GM21447 (cell line): ENCODE results near the gene MANBA.

Experiments
- ATAC-seq: cut with Tn5 transposase; IDR thresholded peaks from one replicate; pipeline ENCODE4 v1.9.1; 2021; ENCODE audit not compliant: unreplicated experiment

The MANBA gene

DNA sequence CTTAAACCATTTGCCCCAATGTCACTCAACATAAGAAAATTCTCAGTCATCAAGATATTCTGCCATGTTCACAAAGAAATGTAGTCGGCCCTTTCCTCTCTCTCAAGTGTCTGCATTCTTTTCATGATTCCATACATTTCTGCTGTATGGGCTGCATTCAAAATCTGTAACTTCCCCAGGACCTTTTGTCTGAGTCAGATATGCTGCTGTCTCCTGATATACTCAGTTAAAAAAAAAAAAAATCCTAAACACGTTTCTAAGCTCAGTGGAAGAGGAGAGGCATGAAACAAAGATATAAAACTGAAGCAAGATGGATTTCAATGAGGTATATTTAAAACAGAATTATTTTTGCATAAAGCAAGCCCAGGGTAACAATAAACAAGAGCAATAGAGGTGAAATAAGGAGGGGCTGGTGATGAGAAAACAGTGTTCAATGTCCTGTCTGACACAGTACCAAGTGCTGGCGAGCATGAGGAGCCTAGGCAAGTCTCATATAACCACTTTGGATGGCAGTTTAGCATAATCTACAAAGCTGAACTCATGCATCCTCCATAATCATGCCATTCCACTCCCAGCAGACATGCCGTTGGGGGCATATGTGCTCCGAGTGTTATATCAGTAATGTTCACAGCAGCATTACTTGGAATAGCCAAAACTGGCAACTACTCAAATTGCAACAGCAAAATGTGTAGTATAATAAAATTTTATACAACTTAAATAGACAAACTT, 76.7 kb downstream of the MANBA start:
- ATAC-seq: no peak

GRCh38 chr4:102678695-102679335, 82.0 kb downstream of the MANBA start:
- no peak for ATAC-seq

DNA sequence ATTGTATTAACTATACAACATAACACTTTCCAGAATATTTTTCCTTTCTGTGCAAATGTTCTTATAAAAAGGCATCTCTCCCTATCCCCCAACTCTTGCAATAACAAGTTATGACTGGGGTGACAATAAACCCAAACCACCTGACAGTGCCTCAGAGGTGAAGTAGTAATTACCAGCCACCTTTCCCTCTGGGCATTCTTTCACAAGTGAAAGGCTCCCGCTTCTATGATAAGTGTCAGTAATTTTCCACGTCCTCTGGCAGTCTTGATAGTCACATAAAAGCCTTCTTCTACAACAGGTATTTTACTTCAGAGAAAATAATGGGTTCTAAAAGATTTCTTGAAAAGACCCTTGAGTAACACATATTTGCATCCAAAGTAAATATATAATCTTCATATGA, 82.7 kb downstream of the MANBA start:
- no peak for ATAC-seq

DNA sequence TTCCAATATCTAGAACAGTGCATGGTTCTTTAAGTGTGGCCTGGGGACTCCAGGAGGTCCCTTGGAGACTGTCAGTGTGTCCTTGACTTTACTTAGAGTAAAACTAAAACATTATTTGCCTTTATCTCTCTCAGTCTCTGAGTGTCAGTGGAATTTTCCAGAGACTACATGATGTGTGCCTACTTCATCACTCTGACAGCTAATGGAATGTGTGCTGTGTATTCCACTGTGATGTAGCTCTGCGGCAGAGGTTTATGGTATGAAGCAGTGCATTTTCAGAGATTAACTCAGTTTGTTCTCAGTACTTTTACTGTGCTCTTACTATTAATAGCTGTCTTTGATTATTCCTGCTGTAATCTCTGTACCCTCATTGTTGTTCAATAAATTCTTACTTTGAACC, 85.6 kb downstream of the MANBA start:
- no peak for ATAC-seq

DNA sequence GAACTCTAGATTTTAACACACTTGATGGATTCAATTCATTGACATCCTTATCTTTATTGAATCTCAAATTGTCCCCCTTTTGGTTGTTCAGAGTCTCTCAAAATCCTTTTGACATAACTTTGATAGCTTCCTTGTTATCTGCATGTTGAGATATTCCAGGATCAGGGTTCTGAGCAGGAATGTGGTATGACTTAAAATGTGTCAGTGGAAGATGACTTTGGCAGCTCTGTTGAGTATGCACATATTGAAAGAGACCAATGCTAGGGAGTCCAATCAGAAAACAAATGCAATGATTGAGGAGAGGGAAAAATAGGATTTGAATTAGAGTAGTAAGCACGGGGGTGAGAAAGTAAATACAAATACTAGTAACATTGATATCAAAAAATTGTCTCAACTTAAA, 93.8 kb downstream of the MANBA start:
- no peak for ATAC-seq

DNA sequence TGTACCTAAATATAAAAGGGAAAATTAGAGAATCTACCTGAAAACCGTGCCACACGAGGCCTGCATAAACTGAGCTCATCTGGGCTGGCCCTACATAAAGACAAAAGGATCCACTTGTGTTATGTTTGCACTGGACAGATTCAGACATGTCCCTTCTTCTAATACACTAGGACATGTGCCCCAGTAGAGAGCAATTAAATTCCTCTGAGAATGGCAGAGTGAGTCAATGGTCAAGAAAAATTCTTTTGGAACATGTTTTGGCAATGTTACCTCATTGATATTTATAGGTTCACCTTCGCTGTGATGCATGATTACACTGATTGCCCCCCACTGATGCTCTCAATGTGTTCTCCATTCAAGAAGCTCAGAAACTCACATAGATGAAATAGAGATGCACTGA, 95.2 kb downstream of the MANBA start:
- ATAC-seq: no peak

DNA sequence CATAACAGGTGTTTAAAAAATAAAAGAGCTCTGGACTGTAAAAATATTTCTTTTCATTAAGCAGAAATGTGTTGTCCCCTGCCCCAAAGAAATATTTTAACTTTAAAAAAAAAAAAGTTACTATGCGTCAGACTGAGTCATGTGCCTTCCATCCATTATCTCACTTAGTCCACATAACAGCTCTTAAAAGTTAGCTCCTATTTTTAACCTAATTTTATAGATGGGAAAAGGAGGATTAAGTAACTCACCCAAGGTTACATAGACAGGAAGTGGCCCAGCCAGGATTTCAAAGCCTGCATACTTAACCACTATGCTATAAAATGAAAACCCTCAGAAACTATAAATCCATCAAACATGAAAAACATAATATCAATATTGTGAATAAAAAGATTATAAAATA, 97.7 kb downstream of the MANBA start:
- ATAC-seq: no peak

GRCh38 chr4:102657206-102657605, 103.6 kb downstream of the MANBA start:
- no peak for ATAC-seq

DNA sequence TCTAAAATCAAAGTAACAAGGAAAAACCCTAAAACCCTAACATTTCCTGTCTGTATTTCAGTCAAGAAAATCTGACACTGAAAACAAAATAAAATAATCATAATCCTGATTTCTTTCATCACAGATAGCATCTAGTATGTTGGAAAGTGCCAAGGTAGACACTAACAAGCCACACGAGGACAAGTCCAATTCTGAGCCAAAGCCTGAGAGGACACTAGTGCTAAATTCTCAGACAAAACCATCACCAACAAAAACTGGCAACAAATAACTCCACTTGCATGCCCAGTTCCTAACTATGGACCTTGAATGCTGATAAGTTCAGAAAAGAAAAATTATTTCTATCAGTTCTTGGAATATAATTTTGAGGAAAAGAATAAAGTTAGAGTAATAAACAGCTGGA, 113.7 kb downstream of the MANBA start:
- ATAC-seq: no peak

DNA sequence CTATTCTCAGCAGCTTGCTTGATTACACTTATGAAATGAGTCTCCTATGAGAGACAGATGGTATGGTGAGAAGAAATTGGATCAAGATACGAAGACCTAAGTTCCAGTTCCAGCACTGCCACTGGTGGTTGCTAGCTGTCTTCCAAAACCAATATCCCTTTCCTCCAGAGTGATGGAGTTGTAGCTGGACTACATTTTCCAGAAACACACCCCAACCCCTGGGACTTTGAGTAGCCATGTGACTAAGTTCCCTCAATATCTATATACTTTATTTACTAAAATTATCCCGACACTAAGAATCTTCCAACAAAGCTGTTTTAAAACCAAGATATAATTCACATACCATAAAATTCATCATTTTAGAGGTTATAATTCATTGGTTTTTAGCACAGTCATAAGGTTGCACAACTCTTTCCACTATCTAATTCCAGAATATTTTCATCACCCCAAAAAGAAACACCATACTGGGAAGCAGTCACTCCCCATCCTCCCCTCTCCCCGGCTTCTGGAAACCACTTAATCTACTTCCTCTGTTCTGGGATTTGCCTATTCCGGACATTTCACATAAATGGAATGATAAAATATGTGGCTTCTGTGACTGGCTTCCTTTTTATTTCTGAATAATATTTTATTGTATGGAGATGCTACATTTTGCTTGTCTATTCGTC, 118.0 kb downstream of the MANBA start:
- ATAC-seq: no peak

GRCh38 chr4:102641793-102642192, 119.0 kb downstream of the MANBA start:
- no peak for ATAC-seq

DNA sequence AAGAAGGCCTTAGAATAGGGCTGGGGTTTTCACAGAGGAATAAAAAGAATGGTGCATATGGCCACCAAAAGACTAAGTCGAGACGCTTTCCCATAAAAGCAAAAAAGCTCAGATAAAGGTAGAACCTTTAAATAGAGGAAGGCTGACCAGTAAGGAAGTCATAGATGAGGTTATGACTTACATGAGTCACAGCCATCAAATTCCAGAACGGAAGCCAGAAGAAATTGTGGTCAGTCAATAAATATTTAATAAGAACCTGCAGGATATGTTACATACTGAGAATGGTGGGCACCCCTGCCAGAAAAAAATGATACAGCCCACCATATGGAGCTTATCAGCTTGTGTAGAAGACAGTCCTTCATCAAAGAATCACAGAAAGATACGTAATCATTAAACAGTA, 120.1 kb downstream of the MANBA start:
- ATAC-seq: no peak

- no peak for ATAC-seq
Measured at GRCh38 chr4:102639598-102639997, 121.2 kb downstream of the MANBA start.

DNA sequence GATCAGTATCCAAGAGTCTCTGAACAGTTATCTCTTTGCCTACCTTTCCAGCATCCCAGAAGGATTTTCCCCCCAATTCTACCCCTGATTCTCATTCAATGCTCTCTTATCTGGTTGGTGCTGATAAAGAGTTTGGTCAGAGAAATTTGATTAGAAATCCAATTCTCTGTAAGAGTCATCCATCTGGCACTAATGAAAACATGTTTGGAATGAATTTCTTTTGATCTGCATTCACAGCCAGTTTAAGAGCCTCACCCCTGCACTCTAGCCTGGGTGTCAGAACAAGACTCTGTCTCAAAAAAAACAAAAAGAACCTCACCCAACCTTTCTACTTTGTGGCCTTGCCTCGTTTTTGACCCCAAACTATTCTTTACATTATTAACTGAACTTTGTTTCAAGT, 122.1 kb downstream of the MANBA start:
- ATAC-seq: no peak

DNA sequence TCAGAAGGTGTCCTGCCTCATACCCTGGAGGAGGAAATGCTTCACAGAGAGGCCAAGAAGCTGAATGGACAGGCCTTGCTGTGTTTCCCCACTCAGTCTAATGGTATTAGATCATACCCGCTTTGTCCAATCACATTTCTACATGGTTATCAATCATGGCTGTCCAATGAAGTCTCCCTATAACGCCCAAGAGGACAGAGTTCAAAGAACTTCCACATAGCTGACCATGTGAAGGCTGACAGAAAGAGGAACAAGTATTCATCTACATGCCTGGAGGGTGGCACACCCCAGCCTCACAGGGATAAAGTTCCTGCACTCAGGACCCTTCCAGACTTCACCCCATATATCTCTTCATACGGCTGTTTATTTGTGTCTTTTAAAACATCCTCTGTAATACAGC, 123.4 kb downstream of the MANBA start:
- ATAC-seq: no peak

GRCh38 chr4:102633100-102633499, 127.7 kb downstream of the MANBA start:
- ATAC-seq: no peak

DNA sequence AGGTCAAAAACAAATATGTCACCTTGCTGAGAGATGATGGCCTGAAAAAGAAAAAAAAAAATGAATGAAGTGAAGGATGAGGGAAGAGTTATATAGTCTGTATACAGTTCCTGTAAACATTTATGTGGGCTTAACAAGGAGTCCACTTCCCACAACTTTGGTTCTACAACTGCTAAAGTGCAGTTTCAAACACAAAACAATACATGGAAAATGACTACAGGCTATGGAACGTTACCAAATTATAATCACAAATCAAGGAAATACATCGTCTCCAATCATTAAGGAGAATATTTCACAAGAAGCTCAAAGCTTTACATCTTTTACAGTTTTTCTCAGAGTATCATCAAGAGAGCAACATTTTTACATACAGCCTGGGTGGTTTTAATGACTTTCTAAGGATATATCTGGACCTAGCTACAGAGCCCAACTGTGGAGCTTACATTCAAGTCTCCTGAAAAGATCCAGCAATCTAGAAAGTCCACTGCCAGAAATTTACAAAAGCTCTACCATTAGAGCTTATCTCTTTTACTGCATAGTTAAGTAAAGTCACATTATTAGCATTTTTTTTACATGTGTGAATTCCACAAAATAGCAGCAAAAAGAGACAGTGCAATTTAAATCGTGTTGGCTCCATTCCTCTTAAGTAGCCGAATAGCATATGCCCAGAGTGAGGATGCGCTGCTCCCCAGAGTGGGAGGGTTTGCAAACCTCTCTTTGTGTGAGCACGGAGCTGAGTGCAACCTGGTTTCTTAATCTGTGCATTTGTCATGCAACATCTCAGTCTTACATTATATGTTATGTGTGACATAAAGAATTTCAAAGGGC, 128.3 kb downstream of the MANBA start:
- no peak for ATAC-seq

GRCh38 chr4:102631616-102632015, 129.2 kb downstream of the MANBA start:
- no peak for ATAC-seq

- no peak for ATAC-seq
Measured at GRCh38 chr4:102629673-102630072, 131.1 kb downstream of the MANBA start.

- ATAC-seq: no peak
Measured at GRCh38 chr4:102627831-102628523, 132.8 kb downstream of the MANBA start.
